ENCODE results near the gene C17orf67.

Gene C17orf67

DNA sequence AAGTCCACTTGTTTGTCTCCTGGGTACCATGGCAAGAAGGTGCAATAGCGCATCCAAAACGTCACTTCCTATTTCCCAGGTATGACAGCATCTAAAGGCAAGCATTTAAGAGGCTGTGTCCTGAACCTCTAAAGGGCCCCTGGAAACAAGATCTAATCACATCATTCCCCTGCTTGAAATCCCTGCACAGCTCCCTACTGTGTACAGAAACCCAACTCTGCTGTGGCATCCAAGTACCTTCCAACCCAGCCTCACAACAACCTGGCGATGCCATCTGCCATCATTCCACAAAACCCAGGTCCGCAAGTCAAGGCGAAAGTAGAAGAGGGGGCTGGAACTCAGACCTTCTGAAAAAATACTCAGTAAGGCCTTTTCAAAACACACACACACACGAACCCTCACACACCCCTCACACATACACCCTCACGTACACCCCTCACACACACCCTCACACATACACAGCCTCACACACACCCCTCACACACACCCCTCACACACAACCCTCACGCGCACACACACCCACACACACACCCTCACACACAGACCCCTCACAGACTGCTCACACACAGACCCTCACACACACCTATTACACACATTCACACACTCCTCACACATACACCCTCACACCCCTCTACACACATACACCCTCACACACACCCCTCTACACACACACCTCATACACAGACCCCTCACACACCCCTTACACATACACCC lies 24.5 kb downstream of the C17orf67 start:
- DNase-seq (ENCODE audit: low read depth in 2 of 2, low spot score in 1 of 2) = no peak

DNA sequence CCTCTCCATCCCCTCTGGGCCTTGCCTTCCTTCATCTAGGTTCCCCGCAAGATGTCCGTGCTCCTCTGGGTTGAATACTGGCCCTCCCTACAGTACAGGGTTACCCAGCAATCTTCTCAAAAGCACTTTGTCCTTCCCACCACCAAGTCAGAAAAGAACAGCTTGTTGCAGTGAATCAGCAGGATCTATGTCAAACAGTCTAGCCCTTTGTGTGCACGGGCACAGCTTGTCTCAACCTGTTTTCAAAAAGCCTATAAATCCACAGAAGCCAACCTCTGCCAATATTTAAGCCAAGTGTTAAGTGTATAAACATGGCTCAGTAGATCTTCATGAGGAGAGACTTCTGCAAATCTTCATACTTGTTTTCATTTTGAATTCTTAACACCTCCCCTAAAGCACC lies 25.2 kb downstream of the C17orf67 start:
- DNase-seq (ENCODE audit: low read depth in 2 of 2, low spot score in 1 of 2) = no peak

DNA sequence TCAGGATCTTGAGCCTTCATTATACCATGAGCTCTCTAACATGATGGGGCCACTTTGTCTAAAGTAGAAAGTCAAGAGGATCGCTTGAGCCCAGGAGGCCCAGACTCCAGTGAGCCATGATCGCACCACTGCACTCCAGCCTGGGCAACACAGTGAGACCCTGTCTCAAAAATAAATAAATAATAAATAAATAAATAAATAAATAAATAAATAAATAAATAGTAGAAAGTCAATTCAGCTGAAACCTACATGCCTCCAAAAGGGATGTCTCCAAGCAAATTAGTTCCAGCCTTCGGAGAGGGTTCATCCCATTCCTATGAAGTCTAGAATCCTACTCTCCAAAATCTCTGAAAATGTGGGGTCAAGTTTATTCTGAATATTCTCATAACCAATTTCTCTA lies 26.0 kb downstream of the C17orf67 start:
- DNase-seq (ENCODE audit: low read depth in 2 of 2, low spot score in 1 of 2) = no peak

DNA sequence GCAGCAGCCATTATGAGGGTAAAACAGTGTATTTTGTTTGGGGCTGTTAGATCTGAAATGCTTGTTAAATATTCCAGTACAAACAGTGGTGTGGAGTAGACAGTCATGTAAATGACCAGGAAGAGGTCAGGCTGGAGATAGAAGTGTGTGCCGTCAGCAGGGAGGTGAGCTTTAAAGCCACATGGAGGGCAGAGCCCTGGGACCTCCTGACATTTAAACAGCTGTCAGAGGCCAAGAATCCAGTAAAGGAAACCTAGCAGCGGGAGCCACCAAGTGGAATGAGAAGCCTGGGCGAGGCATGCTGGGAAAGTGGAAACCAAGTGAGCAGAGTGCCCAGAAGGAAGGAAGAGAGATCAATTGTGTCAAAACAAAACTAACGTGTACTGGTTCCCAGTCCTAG lies 26.8 kb downstream of the C17orf67 start:
- no peak for DNase-seq (ENCODE audit: low read depth in 2 of 2, low spot score in 1 of 2)

DNA sequence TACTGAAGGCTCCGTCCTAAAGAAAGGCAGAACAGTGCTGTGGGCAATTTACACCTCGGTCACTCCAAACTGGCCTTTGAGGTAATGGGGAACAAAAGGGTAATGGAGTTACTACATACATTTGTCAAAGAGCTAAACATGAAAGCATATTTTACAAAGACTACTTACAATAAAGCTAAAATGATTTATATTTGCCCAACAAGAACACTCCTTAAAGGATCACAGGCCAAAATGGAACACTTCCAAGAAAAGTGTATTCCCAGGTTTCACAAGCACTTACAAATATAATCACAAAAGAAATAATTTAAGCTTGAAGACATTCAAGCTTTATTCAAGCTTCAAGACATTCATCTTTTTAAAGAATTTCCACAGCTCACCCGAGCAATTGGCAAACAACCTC lies 29.3 kb downstream of the C17orf67 start:
- no peak for DNase-seq (ENCODE audit: low read depth in 2 of 2, low spot score in 1 of 2)

DNA sequence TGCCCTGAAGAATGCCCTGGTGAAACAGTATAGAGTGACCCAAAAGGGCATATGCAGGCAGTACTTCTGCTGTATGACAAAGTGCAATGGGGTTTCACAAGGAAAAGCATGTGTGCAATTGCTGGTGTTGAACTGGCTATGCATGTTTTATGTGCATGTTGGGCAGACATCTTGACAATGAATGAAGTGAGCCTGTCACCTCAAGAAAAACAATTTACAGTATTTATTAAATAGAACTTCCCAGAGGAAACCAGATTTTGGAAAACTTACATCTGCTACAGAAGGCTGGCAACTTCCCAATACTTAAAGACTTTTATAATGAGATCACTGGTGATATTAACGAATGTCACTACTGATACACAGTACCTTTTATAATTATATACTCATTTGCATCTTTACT lies 30.6 kb downstream of the C17orf67 start:
- DNase-seq (ENCODE audit: low read depth in 2 of 2, low spot score in 1 of 2) = no peak

DNA sequence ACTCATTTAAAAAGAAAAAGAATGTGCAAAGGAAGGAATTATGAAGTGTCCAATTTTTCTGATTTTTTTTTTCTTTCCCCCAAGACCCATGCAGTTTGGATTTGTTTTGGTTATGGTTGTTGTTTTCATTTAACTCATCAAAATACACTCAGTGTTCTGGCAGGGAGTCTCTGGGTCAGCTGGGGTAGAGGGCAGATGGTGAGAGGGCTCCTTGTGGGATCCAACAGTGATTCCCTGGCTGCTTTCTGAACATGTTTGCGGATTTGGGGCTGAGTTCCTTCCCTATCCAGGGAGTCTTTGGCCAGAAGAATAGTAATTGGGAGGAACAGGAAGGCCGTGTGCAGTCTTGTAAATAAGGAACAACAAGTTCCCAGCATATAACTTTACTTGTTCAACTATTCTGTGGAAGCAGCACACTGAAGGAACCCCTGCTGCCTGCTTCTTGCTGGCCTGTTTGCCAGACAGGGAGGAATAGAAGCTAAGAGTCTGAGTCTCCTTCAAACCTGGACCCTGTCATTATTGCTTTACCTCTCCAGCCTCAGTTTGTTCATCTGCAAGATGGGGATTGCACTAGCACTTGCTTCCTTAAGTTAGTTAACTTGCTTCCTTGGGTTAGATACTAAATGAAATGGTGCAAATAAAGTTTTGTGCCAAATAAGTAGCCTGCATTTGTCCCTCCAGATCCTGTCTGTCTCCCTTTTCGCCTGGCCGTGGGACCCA lies 32.1 kb downstream of the C17orf67 start:
- DNase-seq (ENCODE audit: low read depth in 2 of 2, low spot score in 1 of 2) = no peak

DNA sequence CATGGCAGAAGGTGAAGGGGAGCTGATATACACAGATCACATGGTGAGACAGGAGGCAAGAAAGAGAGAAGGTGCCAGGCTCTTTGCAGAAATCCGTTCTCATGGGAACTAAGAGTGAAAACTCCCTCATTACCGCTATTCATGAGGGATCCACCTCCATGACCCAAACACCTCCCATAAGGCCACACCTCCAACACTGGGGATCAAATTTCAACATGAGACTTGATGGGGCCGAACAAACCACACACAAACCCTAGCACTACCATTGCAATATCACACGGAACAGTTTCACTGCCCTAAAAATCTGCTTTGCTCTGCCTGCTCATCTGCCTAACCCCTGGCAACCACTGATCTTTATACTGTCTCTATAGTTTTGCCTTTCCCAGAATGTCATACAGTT lies 34.8 kb downstream of the C17orf67 start:
- no peak for DNase-seq (ENCODE audit: low read depth in 2 of 2, low spot score in 1 of 2)

DNA sequence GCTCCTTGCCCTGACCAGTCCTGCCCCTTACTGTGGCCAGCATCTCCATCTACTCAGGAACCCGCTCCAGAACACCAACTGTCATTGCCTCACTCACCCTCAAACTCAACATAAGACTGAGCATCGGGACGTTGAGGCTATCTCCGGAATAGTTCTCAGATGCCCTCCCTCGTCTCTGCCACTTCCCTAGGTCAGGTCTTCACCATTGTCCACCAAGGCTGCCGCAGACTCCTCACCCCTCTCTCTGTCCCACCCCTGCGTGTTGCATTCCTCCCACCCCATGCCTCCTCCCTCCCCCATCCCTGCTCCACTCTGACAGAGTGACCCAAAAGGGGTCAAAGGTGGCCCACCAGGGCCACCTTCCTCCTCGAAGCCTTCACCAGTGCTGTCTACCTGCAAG lies 37.2 kb downstream of the C17orf67 start:
- no peak for DNase-seq (ENCODE audit: low read depth in 2 of 2, low spot score in 1 of 2)

DNA sequence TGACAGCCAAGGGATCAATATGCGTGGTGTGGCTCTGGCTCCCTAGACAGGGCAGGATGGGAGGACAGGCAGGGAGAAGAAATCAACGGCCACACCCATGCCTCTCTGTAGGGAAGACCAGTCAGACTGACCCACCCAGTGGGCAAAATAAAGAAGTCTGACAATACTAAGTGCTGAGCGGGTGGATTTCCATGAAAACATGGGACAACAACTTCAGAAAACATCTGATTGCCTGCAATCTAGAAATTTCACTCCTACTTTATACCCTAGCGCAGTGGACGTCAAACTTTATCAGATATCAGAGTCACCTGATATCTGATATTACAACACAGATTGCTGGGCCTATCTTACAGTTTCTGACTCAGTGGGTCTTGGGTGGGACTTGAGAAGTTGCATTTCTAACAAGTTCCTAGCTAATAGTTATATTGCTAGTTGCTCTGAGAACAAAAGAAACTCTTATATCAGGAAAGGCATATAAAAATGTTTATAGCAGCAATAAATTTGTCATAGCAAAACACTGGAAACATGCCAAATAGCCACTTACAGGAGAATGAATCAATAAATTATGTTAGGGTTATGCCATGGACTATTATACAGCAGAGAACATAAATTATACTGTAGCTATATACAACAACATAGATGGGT lies 38.4 kb downstream of the C17orf67 start:
- DNase-seq (ENCODE audit: low read depth in 2 of 2, low spot score in 1 of 2) = no peak

DNA sequence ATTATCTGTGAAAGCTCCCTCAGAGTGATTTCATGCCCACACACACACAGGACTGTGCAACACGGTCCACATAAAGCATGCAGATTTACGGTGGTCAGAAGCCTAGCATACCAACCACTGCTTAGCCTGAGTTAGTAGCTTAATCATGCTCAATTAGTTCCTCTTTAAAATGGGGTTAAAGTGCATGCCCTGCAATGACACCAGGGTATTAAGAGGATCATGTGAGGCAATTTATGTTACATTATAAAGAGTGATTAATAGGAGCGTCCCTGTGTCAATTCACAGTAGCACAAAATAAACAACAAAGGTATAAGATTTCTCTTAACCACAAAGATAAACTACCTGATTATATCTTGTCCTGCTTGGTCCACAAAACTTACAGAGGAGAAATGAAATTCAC lies 39.8 kb downstream of the C17orf67 start:
- no peak for DNase-seq (ENCODE audit: low read depth in 2 of 2, low spot score in 1 of 2)

DNA sequence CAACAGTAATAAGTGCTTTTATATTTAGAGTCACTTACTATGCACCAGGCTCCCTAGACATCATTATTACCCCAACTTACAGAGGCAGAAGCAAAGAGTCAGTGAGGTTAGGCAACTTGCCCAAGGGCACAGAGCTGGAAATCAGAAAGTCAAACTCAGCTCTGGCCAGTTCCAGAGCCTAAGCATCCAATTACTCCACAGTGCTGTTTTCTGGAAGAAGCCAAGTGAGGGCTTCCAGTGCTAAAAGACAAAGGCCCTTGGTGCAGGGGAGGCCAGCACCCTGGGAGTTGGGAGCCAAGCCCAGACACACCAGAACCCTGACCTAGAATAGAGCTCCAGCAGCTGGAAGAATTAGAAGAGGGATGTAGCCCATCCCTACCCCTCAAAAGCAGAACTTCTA lies 40.2 kb downstream of the C17orf67 start:
- no peak for DNase-seq (ENCODE audit: low read depth in 2 of 2, low spot score in 1 of 2)

DNA sequence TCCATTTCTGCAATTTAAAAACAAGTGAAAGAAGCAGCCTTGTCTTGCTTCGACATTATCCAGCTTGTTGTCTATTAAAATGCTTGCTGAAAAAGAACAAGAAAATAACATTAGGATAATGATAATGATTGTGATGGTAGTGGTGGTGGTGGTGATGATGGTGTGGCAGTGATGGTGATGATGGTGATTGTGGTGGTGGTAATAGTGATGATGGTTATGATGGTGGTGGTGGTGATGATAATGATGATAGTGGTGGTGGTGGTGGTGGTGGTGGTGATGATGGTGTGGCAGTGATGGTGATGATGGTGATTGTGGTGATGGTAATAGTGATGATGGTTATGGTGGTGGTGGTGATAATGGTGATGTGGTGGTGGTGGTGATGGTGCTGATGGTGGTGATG lies 41.5 kb downstream of the C17orf67 start:
- no peak for DNase-seq (ENCODE audit: low read depth in 2 of 2, low spot score in 1 of 2)

DNA sequence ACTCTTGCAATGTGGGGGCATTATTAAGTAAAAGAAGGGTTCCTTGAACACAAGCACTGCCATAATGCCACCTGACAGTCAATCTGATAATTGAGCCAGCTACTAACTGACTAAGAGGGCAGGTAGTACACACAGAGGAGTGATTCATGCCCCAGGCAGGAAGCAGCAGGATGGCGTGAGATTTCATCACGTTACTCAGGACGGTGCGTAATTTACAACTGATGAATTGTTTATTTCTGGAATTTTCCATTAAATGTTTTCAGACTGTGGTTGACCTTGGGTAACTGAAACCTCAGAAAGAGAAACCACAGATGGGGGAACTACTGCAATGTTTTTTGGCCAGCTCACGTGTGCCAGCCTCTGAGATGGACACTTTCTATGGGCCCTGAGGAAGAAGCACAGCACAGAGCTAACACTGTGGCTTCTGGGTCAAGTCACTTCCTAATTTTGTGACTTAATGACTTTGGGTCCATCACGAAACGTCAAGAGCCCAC lies 46.7 kb downstream of the C17orf67 start:
- peak in 1 of 2 donors; percentile 29 for DNase-seq (ENCODE audit: low read depth in 2 of 2, low spot score in 1 of 2)

DNA sequence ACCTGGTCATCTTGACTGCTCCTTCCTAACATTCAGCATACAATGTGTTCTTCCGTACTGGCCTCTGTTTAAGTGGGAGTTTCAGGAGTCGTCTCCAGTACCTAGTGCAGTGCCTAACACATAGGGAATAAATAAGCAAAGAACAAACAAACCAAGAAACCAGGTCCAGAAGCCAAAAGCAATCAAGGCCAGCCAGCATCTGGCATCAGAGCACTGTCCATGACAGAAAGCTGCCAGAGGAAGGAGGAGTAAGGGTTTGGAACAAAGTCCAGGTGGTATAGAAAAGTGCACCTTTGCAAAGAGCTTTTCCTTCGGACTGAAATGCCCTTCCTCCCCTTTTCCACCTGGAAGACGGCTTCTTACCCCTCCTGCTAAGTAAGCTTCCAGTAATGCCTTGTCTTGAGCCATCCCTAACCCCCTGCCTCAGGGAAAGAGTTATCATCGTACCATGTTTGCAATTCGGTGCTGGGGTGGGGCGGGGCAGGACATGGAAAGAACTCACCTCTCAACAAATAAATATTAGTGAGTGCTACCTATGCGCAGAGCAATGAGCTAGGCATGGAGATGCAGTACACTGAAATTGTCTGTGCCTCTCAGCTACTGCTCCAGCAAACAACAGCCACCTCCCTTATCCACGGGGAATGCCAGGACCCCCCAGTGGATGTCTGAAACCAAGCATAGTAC lies 47.6 kb downstream of the C17orf67 start:
- DNase-seq (ENCODE audit: low read depth in 2 of 2, low spot score in 1 of 2) = no peak

DNA sequence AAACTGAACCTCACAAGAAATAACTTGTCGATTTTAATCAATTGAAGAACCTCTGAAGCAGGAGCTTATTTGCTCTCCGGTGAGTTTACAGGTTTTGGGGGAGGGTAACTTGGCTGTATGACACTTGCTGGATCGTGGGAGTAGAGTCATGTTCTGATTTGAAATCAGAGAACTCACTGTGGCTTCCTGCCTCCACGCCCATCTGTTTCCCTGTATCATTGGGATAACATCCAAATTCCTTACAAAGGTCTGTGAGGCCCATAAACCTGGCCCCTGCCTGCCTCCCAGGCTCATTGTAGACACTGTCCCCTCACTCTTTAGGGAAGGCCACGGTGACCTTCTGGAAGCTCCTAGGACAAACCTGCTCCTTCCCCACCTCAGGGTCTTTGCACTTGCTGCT lies 48.3 kb downstream of the C17orf67 start:
- no peak for DNase-seq (ENCODE audit: low read depth in 2 of 2, low spot score in 1 of 2)

DNA sequence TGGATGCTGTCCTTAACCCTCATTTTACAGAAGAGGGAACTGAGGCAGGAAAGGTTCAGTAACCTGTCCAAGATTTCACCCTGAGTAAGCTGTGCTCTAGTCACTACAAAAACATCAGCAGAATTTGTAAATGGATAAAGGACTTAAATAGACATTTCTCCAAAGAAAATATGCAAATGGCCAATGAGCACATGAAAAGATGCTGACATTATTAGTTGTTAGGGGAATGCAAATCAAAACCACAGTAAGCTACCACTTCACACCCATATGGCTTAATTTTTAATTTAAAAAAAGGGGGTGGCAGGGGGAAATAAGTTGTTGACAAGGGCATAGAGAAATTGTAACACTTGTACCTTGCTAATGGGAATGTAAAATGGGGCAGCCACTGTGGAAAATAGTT lies 51.4 kb downstream of the C17orf67 start:
- no peak for DNase-seq (ENCODE audit: low read depth in 2 of 2, low spot score in 1 of 2)

DNA sequence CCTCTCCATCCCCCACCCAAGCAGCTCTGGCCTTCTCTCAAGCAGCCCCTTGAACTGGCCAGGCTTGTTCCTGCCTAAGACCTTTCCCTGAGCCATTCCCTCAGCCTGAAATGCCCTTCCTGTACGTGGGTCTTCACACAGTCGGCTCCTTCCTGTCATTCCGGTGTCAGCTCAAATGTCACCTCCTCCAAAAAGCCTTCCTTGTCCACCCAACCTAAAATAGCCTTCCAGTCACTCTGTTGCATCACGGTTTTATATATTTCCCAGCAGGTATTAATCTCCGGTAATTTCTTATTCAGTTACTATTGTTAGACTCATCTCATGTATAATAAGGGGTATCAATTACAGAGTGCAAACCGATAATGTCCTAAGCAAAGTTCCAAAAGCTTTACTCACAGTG lies 51.8 kb downstream of the C17orf67 start:
- no peak for DNase-seq (ENCODE audit: low read depth in 2 of 2, low spot score in 1 of 2)

DNA sequence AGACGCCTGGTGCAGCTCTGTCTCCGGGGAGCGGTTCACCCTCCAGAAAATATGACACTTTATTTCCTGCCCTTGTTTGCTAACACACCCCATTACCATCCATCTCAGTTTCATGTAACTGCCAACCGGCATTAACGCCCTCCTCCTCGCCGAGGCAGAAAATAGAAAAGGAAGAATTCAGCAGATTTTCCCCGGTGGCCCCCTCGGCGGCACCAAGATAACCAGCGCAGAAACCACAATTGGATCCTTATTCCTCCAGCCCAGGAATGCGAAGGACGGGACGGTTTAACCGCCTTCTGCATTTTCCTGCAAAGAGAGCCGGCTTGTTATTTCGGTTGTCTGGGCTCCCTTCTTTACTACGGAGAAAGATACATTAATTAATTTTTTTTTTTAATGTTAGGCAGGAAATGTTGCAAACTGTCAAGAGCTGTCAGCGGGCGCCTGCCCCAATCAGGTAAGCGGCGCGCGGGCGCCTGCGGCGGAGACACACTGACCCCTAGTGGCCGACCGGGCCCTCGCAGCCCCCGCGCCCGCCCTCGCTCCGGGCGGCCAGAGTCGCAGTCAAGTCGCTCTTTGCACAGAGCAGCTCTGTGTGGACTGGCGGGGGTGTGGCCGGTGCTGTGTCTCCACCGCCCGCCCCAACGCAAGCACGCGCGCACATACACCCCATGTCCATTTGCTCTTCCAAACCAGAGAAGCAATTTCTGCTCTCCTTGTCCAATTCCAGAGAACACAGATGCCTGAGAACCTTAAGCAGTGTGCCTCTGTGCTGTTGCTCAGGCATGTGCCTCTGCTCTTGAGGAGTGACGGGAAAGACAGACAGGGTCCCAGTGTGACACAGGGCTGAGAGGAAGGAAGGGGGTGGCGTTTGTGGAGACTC lies 53.6 kb downstream of the C17orf67 start:
- peak; percentile 65 for DNase-seq (ENCODE audit: low read depth in 2 of 2, low spot score in 1 of 2)

DNA sequence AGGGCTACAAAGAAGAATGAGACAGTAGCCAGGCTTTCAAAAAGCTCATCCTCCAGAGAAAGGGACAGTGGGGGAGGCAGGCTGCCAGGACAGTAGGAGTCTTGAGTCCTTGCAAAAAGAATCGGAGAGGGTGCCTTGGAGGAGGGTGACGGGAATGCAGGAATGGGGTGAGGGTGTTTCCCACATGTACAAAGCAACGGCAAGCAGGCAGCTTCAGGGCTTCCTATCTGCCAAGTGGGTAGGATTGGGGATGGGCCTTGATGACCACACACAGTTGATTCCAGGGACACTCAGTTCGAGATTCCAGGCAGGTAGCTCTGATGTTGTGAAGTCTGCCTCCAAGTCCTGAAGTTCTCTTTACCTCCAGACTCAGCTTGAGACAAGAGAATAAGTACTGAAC lies 54.4 kb downstream of the C17orf67 start:
- no peak for DNase-seq (ENCODE audit: low read depth in 2 of 2, low spot score in 1 of 2)

DNA sequence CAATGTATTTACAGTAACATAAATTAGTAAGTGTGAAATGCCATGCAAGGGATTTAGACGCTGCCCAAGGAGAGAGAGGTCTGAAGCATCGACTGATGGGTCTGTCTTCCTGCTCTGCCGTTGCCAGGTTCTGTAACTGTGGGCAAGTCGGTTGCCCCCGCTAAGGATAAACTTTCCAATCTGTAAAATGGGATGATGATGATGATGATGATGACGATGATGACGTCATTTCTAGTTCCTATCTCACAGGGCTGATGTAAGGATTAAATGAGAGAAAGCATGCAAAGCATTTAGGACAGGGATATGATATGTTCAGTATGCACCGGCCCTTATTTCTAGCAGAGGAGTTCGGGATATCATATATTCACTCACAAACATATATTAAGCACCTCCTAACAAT lies 54.8 kb downstream of the C17orf67 start:
- no peak for DNase-seq (ENCODE audit: low read depth in 2 of 2, low spot score in 1 of 2)
